Endothelial cell of umbilical vein (primary cell): ENCODE measurements around the gene NEUROG1. TPM values are rescaled to one million over a fixed set of nuclear protein-coding genes. Genes with fewer than 3 reads are reported as not detected.

ENCODE experiments used
- BruUV-seq: library from RNA; stranded (reverse); fragments of 400-500 nt; replicated peaks from 2 replicates; lab custom pipeline; 2021; lab: Mats Ljungman, UMichigan
- CTCF ChIA-PET: fragments of 300-600, 350-600 bp; sonication (Branson Sonifier 250); formaldehyde crosslinking; loops from one replicate; lab custom pipeline; 2021; ENCODE audit warnings: antibody characterized with exemption, inconsistent platforms; lab: Charles Lee
- POLR2A ChIA-PET: fragments of 300-600, 350-600 bp; sonication (Branson Sonifier 250); formaldehyde crosslinking; loops from one replicate; lab custom pipeline; 2021; ENCODE audit warnings: antibody characterized with exemption, inconsistent platforms; lab: Charles Lee
- DNase-seq: peaks from one replicate; pipeline ENCODE4 v3.0.0-alpha.2; 2011; ENCODE audit warnings: low read depth, low spot score
- FAIRE-seq: peaks from 2 replicates; lab custom pipeline; 2011; peaks lifted over from hg19 to GRCh38; lab: Jason Lieb, UNC
- H2AFZ ChIP-seq: 2 replicates; pipeline ENCODE4 v1.6.0; 2012; ENCODE audit warnings: low read depth, low read length, control low read depth, inconsistent platforms
- H3K27ac ChIP-seq: 2 replicates; pipeline ENCODE4 v1.5.1; 2011; ENCODE audit warnings: low read depth, mild to moderate bottlenecking, control low read depth, low read length, moderate library complexity; ENCODE audit not compliant: insufficient read depth
- H3K27me3 ChIP-seq, 2 experiments: 2 replicates each; pipeline versions ENCODE4 v1.6.0 to v1.6.1; 2011; ENCODE audit warnings: low read length in 2 of 2, mixed read lengths in 1 of 2; ENCODE audit not compliant: control insufficient read depth in 2 of 2, insufficient read depth in 2 of 2
- H3K36me3 ChIP-seq, 2 experiments: 2 replicates in 1 of 2; 3 replicates in 1 of 2; pipeline ENCODE4 v1.5.1; 2011; ENCODE audit warnings: low read length in 2 of 2, mild to moderate bottlenecking in 1 of 2, moderate library complexity in 1 of 2; ENCODE audit not compliant: control insufficient read depth in 2 of 2, insufficient read depth in 2 of 2; ENCODE audit errors: extremely low read depth in 1 of 2
- H3K4me1 ChIP-seq: 3 replicates; pipeline ENCODE4 v1.5.1; 2011; ENCODE audit warnings: mild to moderate bottlenecking, low read length; ENCODE audit not compliant: control insufficient read depth, insufficient read depth; ENCODE audit errors: extremely low read depth
- H3K4me2 ChIP-seq: 2 replicates; pipeline ENCODE4 v1.6.1; 2011; ENCODE audit warnings: low read length, control low read depth, mixed read lengths; ENCODE audit not compliant: insufficient read depth
- H3K4me3 ChIP-seq, 3 experiments: fragments of 200-600 bp in 1 of 3; sonication (generic), shearing (Covaris generic) in 1 of 3; replicated peaks in 1 of 3; 2 replicates each; pipeline ENCODE4 v1.5.1; 2011 to 2016; ENCODE audit warnings: control low read depth in 3 of 3, low read length in 3 of 3, mild to moderate bottlenecking in 2 of 3, inconsistent platforms in 1 of 3, low read depth in 1 of 3, moderate library complexity in 1 of 3; ENCODE audit not compliant: insufficient read depth in 1 of 3
- H3K79me2 ChIP-seq: 2 replicates; pipeline ENCODE4 v1.6.0; 2012; ENCODE audit warnings: low read length, inconsistent platforms; ENCODE audit not compliant: control insufficient read depth, insufficient read depth
- H3K9ac ChIP-seq: replicated peaks from 2 replicates; pipeline ENCODE3; 2011; ENCODE audit warnings: low read length, control low read depth; ENCODE audit not compliant: insufficient read depth; ENCODE audit errors: extremely low read depth
- H3K9me1 ChIP-seq: replicated peaks from 3 replicates; pipeline ENCODE4 v1.6.0; 2011; ENCODE audit warnings: mild to moderate bottlenecking, low read length; ENCODE audit not compliant: control insufficient read depth, insufficient read depth; ENCODE audit errors: extremely low read depth
- H3K9me3 ChIP-seq: replicated peaks from 2 replicates; pipeline ENCODE4 v1.5.1; 2012; ENCODE audit warnings: low read length, inconsistent platforms; ENCODE audit not compliant: control insufficient read depth, insufficient read depth
- H4K20me1 ChIP-seq: replicated peaks from 2 replicates; pipeline ENCODE3; 2011; ENCODE audit warnings: mild to moderate bottlenecking, low read length; ENCODE audit not compliant: control insufficient read depth, insufficient read depth; ENCODE audit errors: extremely low read depth
- EZH2 ChIP-seq: IDR thresholded peaks from 2 replicates; pipeline ENCODE4 v1.6.1; 2012; ENCODE audit warnings: borderline replicate concordance, low read depth, mild to moderate bottlenecking, moderate library complexity, low read length, inconsistent platforms; ENCODE audit not compliant: severe bottlenecking
- FOS ChIP-seq: IDR thresholded peaks from 2 replicates; pipeline ENCODE4 v1.6.1; 2011; ENCODE audit warnings: mild to moderate bottlenecking, low read length, moderate library complexity, borderline replicate concordance; ENCODE audit not compliant: insufficient read depth
- GATA2 ChIP-seq: IDR thresholded peaks from 2 replicates; pipeline ENCODE4 v1.7.0; 2011; ENCODE audit warnings: low read depth, mild to moderate bottlenecking, moderate library complexity, mixed read lengths, low read length; ENCODE audit not compliant: insufficient read length, insufficient read depth
- JUN ChIP-seq: IDR thresholded peaks from 2 replicates; pipeline ENCODE4 v1.6.1; 2011; ENCODE audit warnings: borderline replicate concordance, low read depth; ENCODE audit not compliant: insufficient read length, insufficient read depth
- MYC ChIP-seq: IDR thresholded peaks from one replicate; pipeline ENCODE4 v1.6.1; 2011; ENCODE audit warnings: mild to moderate bottlenecking, low read depth, low read length
- POLR2A ChIP-seq: IDR thresholded peaks from 2 replicates; pipeline ENCODE4 v1.6.1; 2012; ENCODE audit warnings: low read depth, mild to moderate bottlenecking, control low read depth, low read length
- POLR2AphosphoS5 ChIP-seq: IDR thresholded peaks from 2 replicates; pipeline ENCODE4 v1.6.1; 2012; ENCODE audit warnings: low read depth, mild to moderate bottlenecking, control low read depth, low read length, moderate library complexity; ENCODE audit not compliant: insufficient read depth
- dilution Hi-C: fragments of 300-500 bp; cut with MboI; formaldehyde crosslinking; loops from one replicate; pipeline ENCODE4 v1.15.0; 2019; ENCODE audit warnings: low sequenced_read_pairs; ENCODE audit not compliant: extremely low pct_ligation_motif_present
- intact Hi-C: fragments of 100-400 bp; cut with micrococcal nuclease; formaldehyde crosslinking; loops from one replicate; pipeline ENCODE4 v1.10.0; 2022
- polyA plus RNA-seq, 4 experiments: library from polyadenylated mRNA; depleted of rRNA in 3 of 4; stranded (reverse) in 3 of 4; unstranded in 1 of 4; fragments of >200 nt; gene quantifications; 2 replicates each; pipeline versions ENCODE4 v1.2.1 to v1.2.3, GENCODE V29; 2011 to 2012; ENCODE audit warnings: missing spikeins in 1 of 4
- total RNA-seq: library from RNA; stranded (reverse); gene quantifications from 2 replicates; pipeline ENCODE4 v1.2.3, GENCODE V29; 2021
- TF ChIP-seq, protein P1 (sequence below), 2 donors: IDR thresholded peaks; 1 replicate in 1 of 2; 2 replicates in 1 of 2; pipeline ENCODE4 v1.5.1; 2011; ENCODE audit warnings: low read length in 2 of 2, mild to moderate bottlenecking in 2 of 2, moderate library complexity in 2 of 2, control low read depth in 1 of 2, inconsistent platforms in 1 of 2, low read depth in 1 of 2; ENCODE audit not compliant: insufficient read depth in 1 of 2; ENCODE audit errors: extremely low read depth in 1 of 2
- TF ChIP-seq, protein P2 (sequence below): IDR thresholded peaks from 2 replicates; pipeline ENCODE4 v1.6.1; 2011; ENCODE audit not compliant: insufficient read depth, insufficient read length

The NEUROG1 gene
- total and polyA plus RNA-seq, 2 donors (not counting 3 experiments of a cell fraction or from before 2014, with no cell fraction given), result not detected

GRCh38 chr5:135501965-135502364, 33.8 kb downstream of the NEUROG1 start:
- Histone ChIP-seq H3K9me3 (no peaks in the 10 kb centered on the region), H4K20me1 (no peaks in the 10 kb centered on the region), H3K79me2 (no peaks in the 10 kb centered on the region), H3K4me3 (no peak overlapping the region), H3K9ac (no peak overlapping the region), H3K27me3 (peaks cover 0 to 17% of the 10 kb centered on the region in 2 experiments), H3K36me3 (no peaks in the 10 kb centered on the region), H3K9me1 (no peaks in the 10 kb centered on the region), H3K4me1 (no peaks in the 10 kb centered on the region), H2AFZ (no peak overlapping the region), H3K27ac (no peak overlapping the region), H3K4me2 (no peak overlapping the region)
- no peak for FAIRE-seq
- POLR2A ChIA-PET, result no interaction called here
- CTCF ChIA-PET, result interaction anchor here (2.5 kb wide), 1 partner anchor 59 kb away, joined by 11 read pairs; no protein-coding TSS in a partner anchor
- intact Hi-C loops, result no loop called here
- DNase-seq, result no peak
- BruUV-seq, result no TSS peak
- TF ChIP-seq POLR2A (no peak), EZH2 (no peak)
- TF ChIP-seq, protein P1, sequence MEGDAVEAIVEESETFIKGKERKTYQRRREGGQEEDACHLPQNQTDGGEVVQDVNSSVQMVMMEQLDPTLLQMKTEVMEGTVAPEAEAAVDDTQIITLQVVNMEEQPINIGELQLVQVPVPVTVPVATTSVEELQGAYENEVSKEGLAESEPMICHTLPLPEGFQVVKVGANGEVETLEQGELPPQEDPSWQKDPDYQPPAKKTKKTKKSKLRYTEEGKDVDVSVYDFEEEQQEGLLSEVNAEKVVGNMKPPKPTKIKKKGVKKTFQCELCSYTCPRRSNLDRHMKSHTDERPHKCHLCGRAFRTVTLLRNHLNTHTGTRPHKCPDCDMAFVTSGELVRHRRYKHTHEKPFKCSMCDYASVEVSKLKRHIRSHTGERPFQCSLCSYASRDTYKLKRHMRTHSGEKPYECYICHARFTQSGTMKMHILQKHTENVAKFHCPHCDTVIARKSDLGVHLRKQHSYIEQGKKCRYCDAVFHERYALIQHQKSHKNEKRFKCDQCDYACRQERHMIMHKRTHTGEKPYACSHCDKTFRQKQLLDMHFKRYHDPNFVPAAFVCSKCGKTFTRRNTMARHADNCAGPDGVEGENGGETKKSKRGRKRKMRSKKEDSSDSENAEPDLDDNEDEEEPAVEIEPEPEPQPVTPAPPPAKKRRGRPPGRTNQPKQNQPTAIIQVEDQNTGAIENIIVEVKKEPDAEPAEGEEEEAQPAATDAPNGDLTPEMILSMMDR (IDR thresholded peaks at IDR 0.05; ENCODE audit: extremely low read depth in 1 of 2, insufficient read depth in 1 of 2, low read depth in 1 of 2, low read length in 2 of 2), result no peak
- dilution Hi-C loops, result no loop called here

DNA sequence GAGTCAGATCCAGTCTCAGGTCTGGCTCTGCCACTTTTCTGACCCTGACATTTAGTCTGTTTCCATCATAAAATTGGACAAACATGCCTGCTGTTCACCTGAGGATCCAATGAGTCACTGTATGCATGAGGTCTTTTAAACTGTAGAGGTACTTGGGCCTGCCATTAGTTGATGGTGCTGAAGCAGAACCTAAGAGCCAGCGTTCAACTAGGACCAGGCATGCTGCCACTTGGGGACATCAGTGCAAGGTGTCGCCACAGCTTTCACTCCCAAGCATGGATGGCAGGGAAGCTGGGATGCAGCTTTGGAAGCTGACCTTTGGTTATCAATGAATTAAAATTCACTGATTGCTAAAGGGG, 37.1 kb downstream of the NEUROG1 start:
- Histone ChIP-seq H3K4me1 (no peaks in the 10 kb centered on the region), H3K9me1 (no peaks in the 10 kb centered on the region), H3K27ac (no peak overlapping the region), H3K9ac (no peak overlapping the region), H3K79me2 (no peaks in the 10 kb centered on the region), H2AFZ (no peak overlapping the region), H4K20me1 (no peaks in the 10 kb centered on the region), H3K36me3 (no peaks in the 10 kb centered on the region), H3K27me3 (peaks cover 0 to 25% of the 10 kb centered on the region in 2 experiments), H3K9me3 (no peaks in the 10 kb centered on the region), H3K4me2 (no peak overlapping the region), H3K4me3 (no peak overlapping the region)
- DNase-seq (no peak), FAIRE-seq (no peak)
- CTCF ChIA-PET, result interaction anchor here (1.0 to 1.1 kb wide), 2 partner anchors 62 to 67 kb away, joined by 3 to 4 read pairs; no protein-coding TSS in a partner anchor
- intact Hi-C loops, result no loop called here
- POLR2A ChIA-PET, result no interaction called here
- dilution Hi-C loops, result no loop called here
- no TSS peak for BruUV-seq
- TF ChIP-seq EZH2, result no peak
- no peak for TF ChIP-seq JUN
- no peak for TF ChIP-seq MYC
- no peak for TF ChIP-seq POLR2AphosphoS5
- no peak for TF ChIP-seq FOS
- TF ChIP-seq POLR2A, result no peak
- TF ChIP-seq GATA2, result no peak
- TF ChIP-seq, protein P1 (IDR thresholded peaks at IDR 0.05; ENCODE audit: extremely low read depth in 1 of 2, insufficient read depth in 1 of 2, low read depth in 1 of 2, low read length in 2 of 2), result no peak
- TF ChIP-seq, protein P2, sequence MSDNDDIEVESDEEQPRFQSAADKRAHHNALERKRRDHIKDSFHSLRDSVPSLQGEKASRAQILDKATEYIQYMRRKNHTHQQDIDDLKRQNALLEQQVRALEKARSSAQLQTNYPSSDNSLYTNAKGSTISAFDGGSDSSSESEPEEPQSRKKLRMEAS, result no peak
